Endothelial cell of umbilical vein (primary cell): ENCODE data around the gene KIF19. TPM values are rescaled to one million over a fixed set of nuclear protein-coding genes. Genes with fewer than 3 reads are reported as not detected.
"Not testable (repeated sequence)": the region's sequence is repeated elsewhere in the genome, so short reads cannot be mapped to it uniquely, and the experiment has no call there.

Experiments used
- BruUV-seq: library from RNA; stranded (reverse); fragments of 400-500 nt; replicated peaks from 2 replicates; lab custom pipeline; 2021; lab: Mats Ljungman, UMichigan
- CTCF ChIA-PET: fragments of 300-600, 350-600 bp; sonication (Branson Sonifier 250); formaldehyde crosslinking; loops from one replicate; lab custom pipeline; 2021; ENCODE audit warnings: antibody characterized with exemption, inconsistent platforms; lab: Charles Lee
- POLR2A ChIA-PET: fragments of 300-600, 350-600 bp; sonication (Branson Sonifier 250); formaldehyde crosslinking; loops from one replicate; lab custom pipeline; 2021; ENCODE audit warnings: antibody characterized with exemption, inconsistent platforms; lab: Charles Lee
- DNase-seq: peaks from one replicate; pipeline ENCODE4 v3.0.0-alpha.2; 2011; ENCODE audit warnings: low read depth, low spot score
- FAIRE-seq: peaks from 2 replicates; lab custom pipeline; 2011; peaks lifted over from hg19 to GRCh38; lab: Jason Lieb, UNC
- H2AFZ ChIP-seq: 2 replicates; pipeline ENCODE4 v1.6.0; 2012; ENCODE audit warnings: low read depth, low read length, control low read depth, inconsistent platforms
- H3K27ac ChIP-seq: 2 replicates; pipeline ENCODE4 v1.5.1; 2011; ENCODE audit warnings: low read depth, mild to moderate bottlenecking, control low read depth, low read length, moderate library complexity; ENCODE audit not compliant: insufficient read depth
- H3K27me3 ChIP-seq, 2 experiments: 2 replicates each; pipeline versions ENCODE4 v1.6.0 to v1.6.1; 2011; ENCODE audit warnings: low read length in 2 of 2, mixed read lengths in 1 of 2; ENCODE audit not compliant: control insufficient read depth in 2 of 2, insufficient read depth in 2 of 2
- H3K36me3 ChIP-seq, 2 experiments: 2 replicates in 1 of 2; 3 replicates in 1 of 2; pipeline ENCODE4 v1.5.1; 2011; ENCODE audit warnings: low read length in 2 of 2, mild to moderate bottlenecking in 1 of 2, moderate library complexity in 1 of 2; ENCODE audit not compliant: control insufficient read depth in 2 of 2, insufficient read depth in 2 of 2; ENCODE audit errors: extremely low read depth in 1 of 2
- H3K4me1 ChIP-seq: 3 replicates; pipeline ENCODE4 v1.5.1; 2011; ENCODE audit warnings: mild to moderate bottlenecking, low read length; ENCODE audit not compliant: control insufficient read depth, insufficient read depth; ENCODE audit errors: extremely low read depth
- H3K4me2 ChIP-seq: 2 replicates; pipeline ENCODE4 v1.6.1; 2011; ENCODE audit warnings: low read length, control low read depth, mixed read lengths; ENCODE audit not compliant: insufficient read depth
- H3K4me3 ChIP-seq, 3 experiments: fragments of 200-600 bp in 1 of 3; sonication (generic), shearing (Covaris generic) in 1 of 3; replicated peaks in 1 of 3; 2 replicates each; pipeline ENCODE4 v1.5.1; 2011 to 2016; ENCODE audit warnings: control low read depth in 3 of 3, low read length in 3 of 3, mild to moderate bottlenecking in 2 of 3, inconsistent platforms in 1 of 3, low read depth in 1 of 3, moderate library complexity in 1 of 3; ENCODE audit not compliant: insufficient read depth in 1 of 3
- H3K79me2 ChIP-seq: 2 replicates; pipeline ENCODE4 v1.6.0; 2012; ENCODE audit warnings: low read length, inconsistent platforms; ENCODE audit not compliant: control insufficient read depth, insufficient read depth
- H3K9ac ChIP-seq: replicated peaks from 2 replicates; pipeline ENCODE3; 2011; ENCODE audit warnings: low read length, control low read depth; ENCODE audit not compliant: insufficient read depth; ENCODE audit errors: extremely low read depth
- H3K9me1 ChIP-seq: replicated peaks from 3 replicates; pipeline ENCODE4 v1.6.0; 2011; ENCODE audit warnings: mild to moderate bottlenecking, low read length; ENCODE audit not compliant: control insufficient read depth, insufficient read depth; ENCODE audit errors: extremely low read depth
- H3K9me3 ChIP-seq: replicated peaks from 2 replicates; pipeline ENCODE4 v1.5.1; 2012; ENCODE audit warnings: low read length, inconsistent platforms; ENCODE audit not compliant: control insufficient read depth, insufficient read depth
- H4K20me1 ChIP-seq: replicated peaks from 2 replicates; pipeline ENCODE3; 2011; ENCODE audit warnings: mild to moderate bottlenecking, low read length; ENCODE audit not compliant: control insufficient read depth, insufficient read depth; ENCODE audit errors: extremely low read depth
- EZH2 ChIP-seq: IDR thresholded peaks from 2 replicates; pipeline ENCODE4 v1.6.1; 2012; ENCODE audit warnings: borderline replicate concordance, low read depth, mild to moderate bottlenecking, moderate library complexity, low read length, inconsistent platforms; ENCODE audit not compliant: severe bottlenecking
- FOS ChIP-seq: IDR thresholded peaks from 2 replicates; pipeline ENCODE4 v1.6.1; 2011; ENCODE audit warnings: mild to moderate bottlenecking, low read length, moderate library complexity, borderline replicate concordance; ENCODE audit not compliant: insufficient read depth
- GATA2 ChIP-seq: IDR thresholded peaks from 2 replicates; pipeline ENCODE4 v1.7.0; 2011; ENCODE audit warnings: low read depth, mild to moderate bottlenecking, moderate library complexity, mixed read lengths, low read length; ENCODE audit not compliant: insufficient read length, insufficient read depth
- JUN ChIP-seq: IDR thresholded peaks from 2 replicates; pipeline ENCODE4 v1.6.1; 2011; ENCODE audit warnings: borderline replicate concordance, low read depth; ENCODE audit not compliant: insufficient read length, insufficient read depth
- MYC ChIP-seq: IDR thresholded peaks from one replicate; pipeline ENCODE4 v1.6.1; 2011; ENCODE audit warnings: mild to moderate bottlenecking, low read depth, low read length
- POLR2A ChIP-seq: IDR thresholded peaks from 2 replicates; pipeline ENCODE4 v1.6.1; 2012; ENCODE audit warnings: low read depth, mild to moderate bottlenecking, control low read depth, low read length
- POLR2AphosphoS5 ChIP-seq: IDR thresholded peaks from 2 replicates; pipeline ENCODE4 v1.6.1; 2012; ENCODE audit warnings: low read depth, mild to moderate bottlenecking, control low read depth, low read length, moderate library complexity; ENCODE audit not compliant: insufficient read depth
- dilution Hi-C: fragments of 300-500 bp; cut with MboI; formaldehyde crosslinking; loops from one replicate; pipeline ENCODE4 v1.15.0; 2019; ENCODE audit warnings: low sequenced_read_pairs; ENCODE audit not compliant: extremely low pct_ligation_motif_present
- intact Hi-C: fragments of 100-400 bp; cut with micrococcal nuclease; formaldehyde crosslinking; loops from one replicate; pipeline ENCODE4 v1.10.0; 2022
- polyA plus RNA-seq, 4 experiments: library from polyadenylated mRNA; depleted of rRNA in 3 of 4; stranded (reverse) in 3 of 4; unstranded in 1 of 4; fragments of >200 nt; gene quantifications; 2 replicates each; pipeline versions ENCODE4 v1.2.1 to v1.2.3, GENCODE V29; 2011 to 2012; ENCODE audit warnings: missing spikeins in 1 of 4
- total RNA-seq: library from RNA; stranded (reverse); gene quantifications from 2 replicates; pipeline ENCODE4 v1.2.3, GENCODE V29; 2021
- TF ChIP-seq, protein P1 (sequence below), 2 donors: IDR thresholded peaks; 1 replicate in 1 of 2; 2 replicates in 1 of 2; pipeline ENCODE4 v1.5.1; 2011; ENCODE audit warnings: low read length in 2 of 2, mild to moderate bottlenecking in 2 of 2, moderate library complexity in 2 of 2, control low read depth in 1 of 2, inconsistent platforms in 1 of 2, low read depth in 1 of 2; ENCODE audit not compliant: insufficient read depth in 1 of 2; ENCODE audit errors: extremely low read depth in 1 of 2
- TF ChIP-seq, protein P2 (sequence below): IDR thresholded peaks from 2 replicates; pipeline ENCODE4 v1.6.1; 2011; ENCODE audit not compliant: insufficient read depth, insufficient read length

The KIF19 gene
- total and polyA plus RNA-seq, 2 donors (not counting 3 experiments of a cell fraction or from before 2014, with no cell fraction given): 0.10 to 0.84 TPM

DNA sequence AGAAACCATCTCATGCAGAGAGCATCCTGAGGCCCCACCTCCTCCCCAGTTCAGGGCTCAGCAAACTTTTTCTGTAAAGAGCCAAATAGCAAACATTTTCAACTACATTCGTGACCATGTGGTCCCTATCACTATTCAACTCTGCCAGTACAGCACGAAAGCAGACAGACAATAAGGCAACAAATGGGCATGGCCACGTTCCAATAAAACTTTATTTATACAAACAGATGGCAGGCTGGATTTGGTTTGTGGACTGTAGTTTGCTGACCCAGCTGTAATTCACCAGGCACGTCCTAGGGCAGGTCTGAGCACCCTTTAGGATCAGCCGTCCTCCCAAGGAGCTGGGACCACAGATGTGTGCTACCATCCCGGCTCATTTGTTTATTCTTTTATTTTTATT, 78.8 kb downstream of the KIF19 start:
- no peaks in the 10 kb centered on the region for H3K9me3 ChIP-seq
- CTCF ChIA-PET: interaction anchor here (0.7 kb wide), 1 partner anchor 37 kb away, joined by 3 read pairs; no protein-coding TSS in a partner anchor
- dilution Hi-C loops (no loop called here), intact Hi-C loops (no loop called here)
- FAIRE-seq (no peak), DNase-seq (no peak)
- no peaks in the 10 kb centered on the region for H3K9me1 ChIP-seq
- no peak overlapping the region for H2AFZ ChIP-seq
- H3K36me3 ChIP-seq: no peaks in the 10 kb centered on the region
- no peak overlapping the region for H3K9ac ChIP-seq
- no peak overlapping the region for H3K4me2 ChIP-seq
- no TSS peak for BruUV-seq
- H3K79me2 ChIP-seq: no peaks in the 10 kb centered on the region
- H3K27ac ChIP-seq: no peak overlapping the region
- TF ChIP-seq, protein P1, sequence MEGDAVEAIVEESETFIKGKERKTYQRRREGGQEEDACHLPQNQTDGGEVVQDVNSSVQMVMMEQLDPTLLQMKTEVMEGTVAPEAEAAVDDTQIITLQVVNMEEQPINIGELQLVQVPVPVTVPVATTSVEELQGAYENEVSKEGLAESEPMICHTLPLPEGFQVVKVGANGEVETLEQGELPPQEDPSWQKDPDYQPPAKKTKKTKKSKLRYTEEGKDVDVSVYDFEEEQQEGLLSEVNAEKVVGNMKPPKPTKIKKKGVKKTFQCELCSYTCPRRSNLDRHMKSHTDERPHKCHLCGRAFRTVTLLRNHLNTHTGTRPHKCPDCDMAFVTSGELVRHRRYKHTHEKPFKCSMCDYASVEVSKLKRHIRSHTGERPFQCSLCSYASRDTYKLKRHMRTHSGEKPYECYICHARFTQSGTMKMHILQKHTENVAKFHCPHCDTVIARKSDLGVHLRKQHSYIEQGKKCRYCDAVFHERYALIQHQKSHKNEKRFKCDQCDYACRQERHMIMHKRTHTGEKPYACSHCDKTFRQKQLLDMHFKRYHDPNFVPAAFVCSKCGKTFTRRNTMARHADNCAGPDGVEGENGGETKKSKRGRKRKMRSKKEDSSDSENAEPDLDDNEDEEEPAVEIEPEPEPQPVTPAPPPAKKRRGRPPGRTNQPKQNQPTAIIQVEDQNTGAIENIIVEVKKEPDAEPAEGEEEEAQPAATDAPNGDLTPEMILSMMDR (IDR thresholded peaks at IDR 0.05; ENCODE audit: extremely low read depth in 1 of 2, insufficient read depth in 1 of 2, low read depth in 1 of 2, low read length in 2 of 2): no peak
- TF ChIP-seq POLR2AphosphoS5 (no peak), FOS (no peak), EZH2 (no peak), MYC (no peak), POLR2A (no peak), GATA2 (no peak), JUN (no peak)
- TF ChIP-seq, protein P2, sequence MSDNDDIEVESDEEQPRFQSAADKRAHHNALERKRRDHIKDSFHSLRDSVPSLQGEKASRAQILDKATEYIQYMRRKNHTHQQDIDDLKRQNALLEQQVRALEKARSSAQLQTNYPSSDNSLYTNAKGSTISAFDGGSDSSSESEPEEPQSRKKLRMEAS: no peak
- POLR2A ChIA-PET: no interaction called here
- H3K4me3 ChIP-seq: no peak overlapping the region
- no peaks in the 10 kb centered on the region for H4K20me1 ChIP-seq
- H3K4me1 ChIP-seq: no peaks in the 10 kb centered on the region
- H3K27me3 ChIP-seq: no peaks in the 10 kb centered on the region

DNA sequence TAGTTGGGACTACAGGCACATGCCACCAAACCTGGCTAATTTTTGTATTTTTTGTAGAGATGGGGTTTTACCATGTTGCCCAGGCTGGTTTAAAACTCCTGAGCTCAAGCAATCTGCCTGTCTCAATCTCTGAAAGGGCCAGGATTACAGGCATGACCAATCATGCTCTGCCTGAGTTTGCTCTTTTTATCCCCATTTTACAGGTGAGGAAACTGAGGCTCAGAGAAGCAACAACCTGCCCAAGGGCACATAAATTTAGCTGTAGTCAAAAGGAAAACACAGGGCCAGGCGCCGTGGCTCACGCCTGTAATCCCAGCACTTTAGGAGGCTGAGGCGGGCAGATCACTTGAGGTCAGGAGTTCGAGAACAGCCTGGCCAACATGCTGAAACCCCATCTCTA, 79.3 kb downstream of the KIF19 start:
- BruUV-seq, dilution Hi-C loops, H3K27me3 ChIP-seq, DNase-seq, H3K27ac ChIP-seq, POLR2A ChIA-PET, H3K9ac ChIP-seq, H3K79me2 ChIP-seq, H3K9me3 ChIP-seq, H3K4me1 ChIP-seq, intact Hi-C loops, H3K4me2 ChIP-seq, H3K36me3 ChIP-seq, H3K9me1 ChIP-seq, H4K20me1 ChIP-seq, H2AFZ ChIP-seq, H3K4me3 ChIP-seq, FAIRE-seq: not testable (repeated sequence)
- CTCF ChIA-PET: interaction anchor here (0.7 kb wide), 1 partner anchor 37 kb away, joined by 3 read pairs; no protein-coding TSS in a partner anchor
